GM12878 (cell line): ENCODE results near the gene CYSLTR2. TPM values are rescaled to one million over a fixed set of nuclear protein-coding genes. Genes with fewer than 3 reads are reported as not detected.

Experiments used
- ATAC-seq: fragments of 200-7000 bp; cut with Tn5 transposase; 3 replicates; pipeline ENCODE4 v1.9.1; 2020; ENCODE audit warnings: mild to moderate bottlenecking, moderate library complexity
- BruUV-seq: library from RNA; stranded (reverse); fragments of 400-500 nt; replicated peaks from 2 replicates; lab custom pipeline; 2021; lab: Mats Ljungman, UMichigan
- CTCF ChIA-PET: fragments of 300-600 bp; sonication (Branson Sonifier 250); formaldehyde crosslinking; extraction: SDS; loops from one replicate; lab custom pipeline; 2021; ENCODE audit warnings: inconsistent platforms; lab: Yijun Ruan, JAX
- POLR2A ChIA-PET: fragments of 350-600 bp; formaldehyde crosslinking; extraction: SDS; loops from one replicate; lab custom pipeline; 2021; ENCODE audit warnings: inconsistent platforms; lab: Charles Lee
- RAD21 ChIA-PET: fragments of 300-600 bp; sonication (Branson Sonifier 250); formaldehyde crosslinking; loops from one replicate; lab custom pipeline; 2023; ENCODE audit warnings: antibody characterized with exemption; ENCODE audit not compliant: unreplicated experiment; lab: Charles Lee
- SMC1A ChIA-PET: fragments of 300-600 bp; sonication (Branson Sonifier 250); formaldehyde crosslinking; loops from one replicate; lab custom pipeline; 2023; ENCODE audit not compliant: unreplicated experiment, uncharacterized antibody; lab: Charles Lee
- DNase-seq: peaks from one replicate; pipeline ENCODE4 v3.0.0-alpha.2; 2011; ENCODE audit warnings: low read depth, low spot score
- FAIRE-seq: peaks from 3 replicates; lab custom pipeline; 2011; peaks lifted over from hg19 to GRCh38; lab: Jason Lieb, UNC
- H2AFZ ChIP-seq: 2 replicates; pipeline ENCODE4 v1.6.0; 2011; ENCODE audit warnings: low read depth, low read length, control low read depth; ENCODE audit not compliant: control insufficient read depth
- H3K27ac ChIP-seq: 2 replicates; pipeline ENCODE4 v1.5.1; 2011; ENCODE audit warnings: control low read depth; ENCODE audit not compliant: control insufficient read depth, insufficient read depth
- H3K27me3 ChIP-seq, 2 experiments: replicated peaks in 1 of 2; 2 replicates each; pipeline versions ENCODE4 v1.6.0 to v1.6.1; 2011; ENCODE audit warnings: low read length in 1 of 2; ENCODE audit not compliant: control insufficient read depth in 2 of 2, insufficient read depth in 2 of 2
- H3K36me3 ChIP-seq, 2 experiments: 2 replicates each; pipeline ENCODE4 v1.5.1; 2011; ENCODE audit warnings: low read length in 1 of 2; ENCODE audit not compliant: control insufficient read depth in 2 of 2, insufficient read depth in 2 of 2
- H3K4me1 ChIP-seq: 2 replicates; pipeline ENCODE4 v1.6.1; 2011; ENCODE audit warnings: mild to moderate bottlenecking, low read length, moderate library complexity, mixed read lengths; ENCODE audit not compliant: control insufficient read depth, insufficient read depth
- H3K4me2 ChIP-seq: 2 replicates; pipeline ENCODE4 v1.6.0; 2011; ENCODE audit warnings: control low read depth; ENCODE audit not compliant: control insufficient read depth, insufficient read depth
- H3K4me3 ChIP-seq: fragments of 200-600 bp; sonication (generic); 2 replicates; pipeline ENCODE4 v1.5.1; 2016
- H3K79me2 ChIP-seq: 2 replicates; pipeline ENCODE4 v1.6.0; 2011; ENCODE audit warnings: low read length; ENCODE audit not compliant: control insufficient read depth, insufficient read depth
- H3K9ac ChIP-seq: 2 replicates; pipeline ENCODE4 v1.8.0; 2011; ENCODE audit warnings: low read length, control low read depth, mixed read lengths; ENCODE audit not compliant: control insufficient read depth, insufficient read depth
- H3K9me3 ChIP-seq: replicated peaks from 3 replicates; pipeline ENCODE4 v1.5.1; 2011; ENCODE audit warnings: mild to moderate bottlenecking, low read length; ENCODE audit not compliant: control insufficient read depth, insufficient read depth
- H4K20me1 ChIP-seq: 2 replicates; pipeline ENCODE4 v1.6.0; 2011; ENCODE audit not compliant: control insufficient read depth, insufficient read depth
- ATF2 ChIP-seq: IDR thresholded peaks from 2 replicates; pipeline ENCODE4 v1.6.1; 2012; ENCODE audit warnings: low read length, inconsistent platforms
- BCL11A ChIP-seq: IDR thresholded peaks from 2 replicates; pipeline ENCODE4 v1.6.1; 2011; ENCODE audit warnings: low read depth, low read length
- ESRRA ChIP-seq: IDR thresholded peaks from 2 replicates; pipeline ENCODE4 v1.6.1; 2012; ENCODE audit warnings: mild to moderate bottlenecking, low read length, improper control_type of control experiment
- HDAC2 ChIP-seq: fragments of 200-600 bp; sonication (generic); IDR thresholded peaks from 2 replicates; pipeline ENCODE4 v1.6.1; 2017
- JUND ChIP-seq: IDR thresholded peaks from 2 replicates; pipeline ENCODE4 v1.6.1; 2012; ENCODE audit warnings: low read depth, mild to moderate bottlenecking, low read length, improper control_type of control experiment, moderate library complexity
- LARP7 ChIP-seq: fragments of 450-650 bp; IDR thresholded peaks from 2 replicates; pipeline ENCODE4 v1.6.1; 2017; ENCODE audit warnings: mild to moderate bottlenecking
- MYB ChIP-seq: fragments of 150-350 bp; IDR thresholded peaks from 2 replicates; pipeline ENCODE4 v1.6.1; 2014; ENCODE audit warnings: mild to moderate bottlenecking, low read depth, low read length, borderline replicate concordance
- NR2C2 ChIP-seq: IDR thresholded peaks from 2 replicates; pipeline ENCODE4 v1.6.1; 2011; ENCODE audit warnings: borderline replicate concordance, low read depth; ENCODE audit not compliant: control insufficient read depth, insufficient read length
- NR2F1 ChIP-seq: fragments of 450-650 bp; conservative IDR thresholded peaks from 2 replicates; pipeline ENCODE4 v1.6.1; 2017; ENCODE audit warnings: mild to moderate bottlenecking
- PAX8 ChIP-seq: fragments of 450-650 bp; IDR thresholded peaks from 2 replicates; pipeline ENCODE4 v1.6.1; 2017; ENCODE audit warnings: mild to moderate bottlenecking, moderate library complexity
- RELA ChIP-seq: fragments of 450-650 bp; IDR thresholded peaks from 2 replicates; pipeline ENCODE4 v1.8.0; 2014; ENCODE audit warnings: borderline replicate concordance; ENCODE audit not compliant: partially characterized antibody
- SMAD5 ChIP-seq: IDR thresholded peaks from 2 replicates; pipeline ENCODE4 v1.6.1; 2016; ENCODE audit warnings: antibody characterized with exemption, low read depth
- SMC3 ChIP-seq: IDR thresholded peaks from 2 replicates; pipeline ENCODE4 v1.6.1; 2011; ENCODE audit warnings: low read length, improper control_type of control experiment, borderline replicate concordance
- ZNF384 ChIP-seq: IDR thresholded peaks from 2 replicates; pipeline ENCODE4 v1.6.1; 2012; ENCODE audit warnings: low read depth, mild to moderate bottlenecking, low read length, improper control_type of control experiment, borderline replicate concordance
- ZNF687 ChIP-seq: fragments of 450-650 bp; IDR thresholded peaks from 2 replicates; pipeline ENCODE4 v1.6.1; 2017; ENCODE audit warnings: mild to moderate bottlenecking, moderate library complexity
- whole genome bisulfite sequencing: methylation state at CpG from one replicate; pipeline ENCODE4 v1.1.6; 2016; ENCODE audit warnings: low lambda C conversion rate; ENCODE audit not compliant: insufficient replicate concordance, insufficient coverage; ENCODE audit errors: missing lambda C conversion rate; 5-methylcytosine and 5-hydroxymethylcytosine counted together
- in situ Hi-C: fragments of 300-500 bp; cut with MboI; formaldehyde crosslinking; loops from 9 replicates; pipeline ENCODE4 v1.14.3; 2018; ENCODE audit warnings: mixed read lengths
- intact Hi-C: fragments of 100-400 bp; cut with micrococcal nuclease; formaldehyde crosslinking; loops from one replicate; pipeline ENCODE4 v1.14.2; 2022; ENCODE audit not compliant: unreplicated experiment
- polyA plus RNA-seq, 11 experiments: library from polyadenylated mRNA; depleted of rRNA in 4 of 11; unstranded in 6 of 11; stranded (reverse) in 5 of 11; fragments of >200 nt; fragmentation: Nextera tagmentation in 4 of 11; fragmentation: Illumina TruSeq in 1 of 11; extraction: Ambion mirVana in 4 of 11; extraction: Trizol in 1 of 11; gene quantifications; 1 replicate in 1 of 11; 2 replicates in 10 of 11; pipeline versions ENCODE4 v1.2.1 to v1.2.3, GENCODE V29; 2011 to 2016; ENCODE audit warnings: inconsistent platforms in 2 of 11, missing spikeins in 2 of 11, low read depth in 1 of 11
- total RNA-seq, 4 experiments: library from RNA; depleted of rRNA in 3 of 4; stranded (reverse); fragments of >200 nt in 3 of 4; fragmentation: Illumina TruSeq in 1 of 4; extraction: Trizol in 1 of 4; gene quantifications; 2 replicates each; pipeline versions ENCODE4 v1.2.1 to v1.2.3, GENCODE V29; 2013 to 2021

The CYSLTR2 gene
- total and polyA plus RNA-seq, 10 of the 15 experiments (the other 5 are each of a cell fraction or from before 2014, with no cell fraction given), result 0.02 to 0.08 (median 0.03) TPM; not detected in 5

DNA sequence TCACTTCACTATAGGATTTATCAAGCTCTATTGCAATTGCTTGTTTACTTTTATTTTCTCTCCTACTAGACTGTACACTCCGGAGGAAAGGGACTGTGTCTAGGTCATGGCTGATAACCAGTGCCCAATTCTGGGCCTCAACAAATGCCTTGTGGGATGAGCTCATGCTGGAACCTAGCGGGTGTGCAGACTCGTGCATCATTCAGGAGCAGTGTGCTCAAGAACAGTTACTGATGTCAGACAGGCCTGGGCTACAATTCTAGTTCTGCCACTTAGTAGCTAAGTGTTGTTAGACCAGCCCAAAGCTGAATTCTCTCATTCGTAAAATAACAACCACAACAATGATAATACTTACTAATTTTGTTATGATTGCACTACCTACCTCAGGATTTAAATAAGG, 95.4 kb downstream of the CYSLTR2 start (continued):
- TF ChIP-seq NR2C2, result no peak
- no peak for TF ChIP-seq LARP7

DNA sequence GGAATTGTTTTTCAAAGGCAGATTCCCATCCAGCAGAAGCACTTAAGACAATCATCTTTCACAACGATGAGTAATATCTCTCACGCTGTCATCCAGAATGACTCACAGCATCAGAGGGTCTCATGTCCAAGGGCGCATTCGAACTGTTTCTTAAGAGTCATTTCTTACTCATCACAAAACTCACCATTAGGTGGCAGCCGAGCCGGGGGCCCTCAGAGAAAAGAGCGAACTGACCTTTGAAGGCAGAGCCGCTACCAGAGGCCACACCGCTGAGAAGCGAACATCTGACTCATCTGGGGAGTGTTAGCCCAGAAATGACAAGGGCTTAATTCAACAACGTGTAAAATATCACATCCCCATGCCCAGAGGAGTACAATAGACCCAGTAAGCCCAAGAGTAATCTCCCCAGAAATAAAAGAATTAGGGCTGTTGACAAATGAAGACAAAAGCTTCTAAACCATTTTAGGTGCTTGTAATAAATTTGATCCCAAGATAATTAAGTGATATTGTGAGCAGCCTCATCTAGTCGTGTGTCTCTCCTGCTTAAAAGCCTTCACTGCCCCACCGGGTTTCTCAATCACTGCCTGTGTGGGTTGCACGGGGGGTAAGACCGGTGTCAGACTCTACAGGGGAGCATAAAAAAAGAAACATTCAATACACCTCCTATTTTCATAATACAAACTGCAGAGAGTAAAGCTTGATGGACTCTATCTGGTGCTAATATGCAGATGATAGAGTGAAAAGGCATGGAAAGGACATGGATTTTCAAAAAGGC, 96.2 kb downstream of the CYSLTR2 start:
- intact Hi-C loops (loop anchor here (1.0 kb wide), 1 partner anchor 19 kb away; no protein-coding TSS in a partner anchor), in situ Hi-C loops (no loop called here)
- DNase-seq, result peak; percentile 73
- BruUV-seq, result no TSS peak
- peak overlapping the region; percentile 55; the same call in 1 of the 2 replicates for H3K4me2 ChIP-seq
- no peaks in the 10 kb centered on the region for H3K9me3 ChIP-seq
- H3K4me3 ChIP-seq, result no peak overlapping the region
- no peaks in the 10 kb centered on the region; a peak in 1 of 4 replicates for H3K27me3 ChIP-seq
- under 1% methylated on average over 15 of the region's 15 CpGs for WGBS
- CTCF ChIA-PET, result interaction anchor here (0.6 to 6.8 kb wide), 10 partner anchors 10 to 843 kb away, joined by 3 to 73 read pairs (median 4); no protein-coding TSS in a partner anchor
- H3K27ac ChIP-seq, result no peak overlapping the region
- no peaks in the 10 kb centered on the region for H3K79me2 ChIP-seq
- no peaks in the 10 kb centered on the region for H4K20me1 ChIP-seq
- peak; percentile 80 for FAIRE-seq
- H3K9ac ChIP-seq, result peak overlapping the region; percentile 11; the same call in 1 of the 2 replicates
- H3K4me1 ChIP-seq, result peaks cover 10% of the 10 kb centered on the region
- no peaks in the 10 kb centered on the region for H3K36me3 ChIP-seq
- POLR2A ChIA-PET, result no interaction called here
- RAD21 ChIA-PET, result interaction anchor here (1.3 to 2.3 kb wide), 2 partner anchors 20 to 40 kb away, joined by 4 to 12 read pairs; no protein-coding TSS in a partner anchor
- SMC1A ChIA-PET, result interaction anchor here (1.3 to 3.3 kb wide), 6 partner anchors 12 to 530 kb away, joined by 3 to 17 read pairs (median 5); no protein-coding TSS in a partner anchor
- peak; percentile 98 for ATAC-seq
- H2AFZ ChIP-seq, result peak overlapping the region; percentile 58
- no peak for TF ChIP-seq SMAD5
- no peak for TF ChIP-seq PAX8
- TF ChIP-seq RELA, result no peak
- no peak for TF ChIP-seq ZNF687
- TF ChIP-seq JUND, result 0 out of 2 replicates have a peak, but pooled peaks have one; percentile 52
- peak; percentile 88 for TF ChIP-seq ATF2
- TF ChIP-seq NR2F1, result peak; percentile 97
- TF ChIP-seq MYB, result no peak
- TF ChIP-seq ZNF384, result no peak
- no peak for TF ChIP-seq ESRRA
- TF ChIP-seq SMC3, result peak; percentile 58; the same call in 1 of the 2 replicates
- no peak for TF ChIP-seq HDAC2
- peak; percentile 31 for TF ChIP-seq BCL11A
